Stimulated activated CD8-positive, alpha-beta memory T cell treated with anti-CD3 and anti-CD28 coated beads, Interleukin-7, amount 100 ng/mL, for 4 hours (primary cell): ENCODE data around the gene TDP2.
"Not testable (repeated sequence)": the region's sequence is repeated elsewhere in the genome, so short reads cannot be mapped to it uniquely, and the experiment has no call there.

Experiments used
- DNase-seq, 2 donors: peaks; one replicate each; pipeline ENCODE4 v3.0.0-alpha.2; 2020; ENCODE audit warnings: low read depth in 2 of 2

TDP2 gene

GRCh38 chr6:24648276-24648675 is 18.4 kb downstream of the TDP2 start:
- no peak for DNase-seq

GRCh38 chr6:24646771-24647170 is 19.9 kb downstream of the TDP2 start:
- no peak for DNase-seq

- no peak for DNase-seq
Observed at GRCh38 chr6:24644377-24644776, 22.3 kb downstream of the TDP2 start.

- no peak for DNase-seq
Observed at GRCh38 chr6:24643920-24644319, 22.8 kb downstream of the TDP2 start.

- no peak for DNase-seq
Observed at GRCh38 chr6:24642061-24642460, 24.6 kb downstream of the TDP2 start.

GRCh38 chr6:24640631-24641030 is 26.1 kb downstream of the TDP2 start:
- not testable (repeated sequence) for DNase-seq

GRCh38 chr6:24640166-24640565 is 26.5 kb downstream of the TDP2 start:
- no peak for DNase-seq

- no peak for DNase-seq
Observed at GRCh38 chr6:24636681-24637080, 30.0 kb downstream of the TDP2 start.

GRCh38 chr6:24632573-24632972 is 34.1 kb downstream of the TDP2 start:
- DNase-seq = no peak

GRCh38 chr6:24631671-24632070 is 35.0 kb downstream of the TDP2 start:
- no peak for DNase-seq

- DNase-seq = no peak
Observed at GRCh38 chr6:24630856-24631505, 35.7 kb downstream of the TDP2 start.

- DNase-seq = no peak
Observed at GRCh38 chr6:24621626-24622289, 44.9 kb downstream of the TDP2 start.

- DNase-seq = no peak
Observed at GRCh38 chr6:24620637-24621036, 46.1 kb downstream of the TDP2 start.

GRCh38 chr6:24619661-24620060 is 47.0 kb downstream of the TDP2 start:
- no peak for DNase-seq

- no peak for DNase-seq
Observed at GRCh38 chr6:24614648-24615047, 52.1 kb downstream of the TDP2 start.

- DNase-seq = no peak
Observed at GRCh38 chr6:24614043-24614420, 52.7 kb downstream of the TDP2 start.

- DNase-seq = no peak
Observed at GRCh38 chr6:24613361-24614042, 53.2 kb downstream of the TDP2 start.

GRCh38 chr6:24610672-24611071 is 56.0 kb downstream of the TDP2 start:
- no peak for DNase-seq

GRCh38 chr6:24607310-24608105 is 59.2 kb downstream of the TDP2 start:
- no peak for DNase-seq

- no peak for DNase-seq
Observed at GRCh38 chr6:24606200-24606930, 60.3 kb downstream of the TDP2 start.

GRCh38 chr6:24603241-24603640 is 63.5 kb downstream of the TDP2 start:
- DNase-seq = no peak

- DNase-seq = no peak
Observed at GRCh38 chr6:24600903-24601302, 65.8 kb downstream of the TDP2 start.
